Smooth muscle cell of bladder (primary cell): ENCODE results near the gene LAMB1. TPM values are rescaled to one million over a fixed set of nuclear protein-coding genes. Genes with fewer than 3 reads are reported as not detected.

Source experiments
- total RNA-seq: library from RNA; depleted of rRNA; stranded (reverse); fragments of >200 nt; gene quantifications from 2 replicates; pipeline ENCODE4 v1.2.3, GENCODE V29; 2014

The LAMB1 gene
- total RNA-seq, result 534 and 562 TPM in 2 replicates

DNA sequence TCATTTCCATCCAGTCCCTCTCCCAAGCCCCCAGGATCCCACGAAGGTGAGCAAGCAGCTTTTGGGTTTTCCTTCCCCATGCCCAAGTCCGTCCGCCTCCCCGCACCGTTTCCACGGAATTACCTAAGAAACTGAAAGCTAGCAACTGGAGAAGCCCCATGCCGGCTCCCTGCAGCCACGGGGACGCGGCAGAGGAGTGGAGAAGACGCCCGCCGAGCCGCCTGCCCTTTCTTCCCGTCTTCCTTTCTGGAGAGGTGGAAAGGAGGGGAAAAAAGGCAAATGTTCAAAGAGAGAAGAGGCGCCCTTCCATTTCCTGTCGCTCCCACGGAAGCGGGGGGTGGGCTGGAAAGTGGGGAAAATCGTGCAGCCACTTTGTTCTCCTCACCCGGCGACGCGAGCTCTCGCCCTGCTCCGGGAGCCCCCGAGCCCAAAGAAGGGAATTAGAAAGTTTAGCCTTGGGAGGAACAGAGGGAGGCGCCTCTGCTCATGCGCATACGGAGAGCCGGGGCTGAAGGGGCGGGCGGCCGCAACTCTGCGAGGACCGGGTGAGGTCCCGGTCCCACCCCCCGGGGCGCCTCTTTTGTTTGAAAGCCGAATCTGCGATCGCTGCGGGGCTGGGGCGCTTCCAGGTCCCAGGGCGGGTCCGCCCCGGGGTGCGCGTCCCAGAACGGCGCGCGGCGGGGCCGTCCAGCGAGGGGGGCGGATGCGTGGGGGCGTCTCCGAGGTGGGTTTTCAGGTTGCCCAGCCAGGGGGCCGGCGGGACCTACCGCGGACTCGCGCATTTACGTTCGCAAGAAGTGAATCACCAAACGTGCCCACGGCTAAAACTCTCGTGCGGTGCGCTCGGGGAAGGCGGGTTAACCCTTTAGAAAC lies at the start of gene LAMB1:
TSS of gene LAMB1 (minus strand) at position 436 of the 873 bp plus-strand sequence. CDS start at position 160, 276 bp downstream.

DNA sequence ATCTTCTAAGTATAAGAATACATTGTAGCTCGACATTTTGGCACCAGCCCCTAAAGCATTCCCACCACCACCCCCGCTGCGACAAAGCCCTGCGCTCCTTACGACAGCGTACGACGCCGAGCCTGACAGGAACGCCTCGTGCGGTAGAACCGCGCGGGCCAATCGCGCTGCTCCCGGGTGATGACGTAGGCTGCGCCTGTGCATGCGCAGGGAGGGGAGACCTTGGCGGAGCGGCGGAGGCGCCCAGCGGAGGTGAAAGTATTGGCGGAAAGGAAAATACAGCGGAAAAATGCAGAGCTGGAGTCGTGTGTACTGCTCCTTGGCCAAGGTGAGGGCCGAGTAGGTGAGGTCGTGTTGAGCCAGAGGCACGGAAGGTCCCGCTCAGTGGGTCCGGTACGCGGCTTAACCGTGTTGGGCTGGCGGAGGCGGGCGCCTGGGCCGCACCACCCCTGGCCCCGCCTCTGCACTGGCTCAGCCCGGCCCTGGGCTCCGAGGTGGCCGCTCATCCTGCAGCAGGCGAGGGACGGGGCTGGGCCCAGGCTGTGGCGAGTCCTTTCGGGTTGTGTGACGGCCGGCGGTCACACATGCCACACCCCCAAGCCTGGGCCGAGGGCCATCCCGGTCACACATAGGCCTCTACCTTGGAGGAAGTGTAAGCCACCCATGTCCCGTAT lies 111.9 kb downstream of the LAMB1 start, which contains the start of gene DLD:
TSS of gene DLD (plus strand) at position 222 of the 674 bp plus-strand sequence. CDS start at position 290, 68 bp downstream.

Other genes with a start within 250 kb of the LAMB1 start
- gene SLC26A3, start 199.9 kb downstream of the LAMB1 start, total RNA-seq, result not detected in 2 replicates
- gene DLD, start 112.0 kb downstream of the LAMB1 start, total RNA-seq, result 40.1 and 46.2 TPM in 2 replicates
- 0.18 and 0.28 TPM in 2 replicates for gene LAMB4, start 127.2 kb upstream of the LAMB1 start, total RNA-seq